Osteoblast (primary cell): ENCODE measurements around the gene TST. TPM values are rescaled to one million over a fixed set of nuclear protein-coding genes. Genes with fewer than 3 reads are reported as not detected.
A peak's percentile ranks its signal among the peaks of the same experiment; 100 is the strongest.

Experiments used
- DNase-seq: peaks from one replicate; pipeline ENCODE4 v3.0.0; 2011; ENCODE audit warnings: low spot score, mixed read lengths; ENCODE audit not compliant: insufficient read length; ENCODE audit errors: missing footprints
- H2AFZ ChIP-seq: 2 replicates; pipeline ENCODE4 v1.6.0; 2011; ENCODE audit warnings: mild to moderate bottlenecking, low read length
- H3K27ac ChIP-seq: 2 replicates; pipeline ENCODE4 v1.5.1; 2011; ENCODE audit warnings: mild to moderate bottlenecking, low read depth, low read length, moderate library complexity
- H3K27me3 ChIP-seq: 2 replicates; pipeline ENCODE4 v1.6.0; 2012; ENCODE audit warnings: mild to moderate bottlenecking, control low read depth, inconsistent platforms, low read length, moderate library complexity; ENCODE audit not compliant: insufficient read depth
- H3K36me3 ChIP-seq: 2 replicates; pipeline ENCODE4 v1.5.1; 2011; ENCODE audit warnings: mild to moderate bottlenecking, low read length, control low read depth, moderate library complexity; ENCODE audit not compliant: insufficient read depth
- H3K4me1 ChIP-seq: 2 replicates; pipeline ENCODE4 v1.5.1; 2011; ENCODE audit warnings: mild to moderate bottlenecking, low read length, control low read depth, moderate library complexity; ENCODE audit not compliant: insufficient read depth
- H3K4me2 ChIP-seq: 2 replicates; pipeline ENCODE4 v1.6.0; 2011; ENCODE audit warnings: mild to moderate bottlenecking, low read length; ENCODE audit not compliant: insufficient read depth
- H3K4me3 ChIP-seq: fragments of 200-600 bp; sonication (generic); 3 replicates; pipeline ENCODE4 v1.5.1; 2012; ENCODE audit warnings: mild to moderate bottlenecking, low read length, inconsistent platforms; ENCODE audit not compliant: insufficient read depth
- H3K79me2 ChIP-seq: 2 replicates; pipeline ENCODE4 v1.6.0; 2012; ENCODE audit warnings: mild to moderate bottlenecking, low read length, control low read depth, inconsistent platforms; ENCODE audit not compliant: insufficient read depth
- H3K9me3 ChIP-seq: 2 replicates; pipeline ENCODE4 v1.5.1; 2011; ENCODE audit warnings: low read depth, low read length, control low read depth
- H4K20me1 ChIP-seq: 2 replicates; pipeline ENCODE4 v1.6.0; 2012; ENCODE audit warnings: mild to moderate bottlenecking, low read length, control low read depth; ENCODE audit not compliant: insufficient read depth
- CTCF ChIP-seq: IDR thresholded peaks from 2 replicates; pipeline ENCODE4 v1.5.1; 2011; ENCODE audit warnings: mild to moderate bottlenecking, low read depth, low read length, moderate library complexity; ENCODE audit errors: extremely low read depth
- total RNA-seq: library from RNA; depleted of rRNA; stranded (reverse); fragments of >200 nt; gene quantifications from 2 replicates; pipeline ENCODE4 v1.2.3, GENCODE V29; 2012

TST gene
- total RNA-seq, 1 donor = 63.3 TPM

DNA sequence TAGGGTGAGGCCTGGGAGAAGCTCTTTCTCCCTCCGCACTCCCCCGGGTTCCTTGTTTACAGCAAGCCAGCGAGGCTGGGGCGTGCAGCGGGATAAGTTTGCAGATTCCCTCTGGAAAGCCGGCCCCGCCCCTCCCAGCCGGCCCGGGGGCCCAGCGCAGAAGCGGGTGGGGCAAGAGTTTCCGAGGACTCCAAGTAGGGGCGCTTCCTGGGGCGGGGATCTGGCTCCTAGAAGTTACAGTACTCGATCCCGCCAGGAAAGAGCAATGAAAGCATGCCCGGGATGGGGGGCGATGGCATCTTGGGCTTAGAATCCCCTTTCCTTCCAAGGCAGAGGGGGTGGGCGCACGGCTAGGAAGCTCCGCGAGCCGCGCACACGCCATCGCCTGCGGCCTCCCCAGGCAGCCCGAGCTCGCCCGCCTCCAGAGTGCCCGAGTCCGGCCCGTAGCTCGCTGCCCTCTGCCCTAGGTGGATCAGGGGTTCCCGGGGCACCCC is 385 bp downstream of the TST start:
- Histone ChIP-seq H3K9me3 (no peaks in the 10 kb centered on the region), H3K4me2 (peak overlapping the region; percentile 88), H3K36me3 (peaks cover 12% of the 10 kb centered on the region), H3K4me1 (peaks cover 12% of the 10 kb centered on the region), H3K79me2 (peaks cover 11% of the 10 kb centered on the region), H3K27ac (peak overlapping the region; percentile 51), H2AFZ (peak overlapping the region; percentile 85), H3K27me3 (no peaks in the 10 kb centered on the region), H3K4me3 (peak overlapping the region; percentile 88), H4K20me1 (peaks cover 32% of the 10 kb centered on the region)
- peak; percentile 95 for DNase-seq
- TF ChIP-seq CTCF = no peak

DNA sequence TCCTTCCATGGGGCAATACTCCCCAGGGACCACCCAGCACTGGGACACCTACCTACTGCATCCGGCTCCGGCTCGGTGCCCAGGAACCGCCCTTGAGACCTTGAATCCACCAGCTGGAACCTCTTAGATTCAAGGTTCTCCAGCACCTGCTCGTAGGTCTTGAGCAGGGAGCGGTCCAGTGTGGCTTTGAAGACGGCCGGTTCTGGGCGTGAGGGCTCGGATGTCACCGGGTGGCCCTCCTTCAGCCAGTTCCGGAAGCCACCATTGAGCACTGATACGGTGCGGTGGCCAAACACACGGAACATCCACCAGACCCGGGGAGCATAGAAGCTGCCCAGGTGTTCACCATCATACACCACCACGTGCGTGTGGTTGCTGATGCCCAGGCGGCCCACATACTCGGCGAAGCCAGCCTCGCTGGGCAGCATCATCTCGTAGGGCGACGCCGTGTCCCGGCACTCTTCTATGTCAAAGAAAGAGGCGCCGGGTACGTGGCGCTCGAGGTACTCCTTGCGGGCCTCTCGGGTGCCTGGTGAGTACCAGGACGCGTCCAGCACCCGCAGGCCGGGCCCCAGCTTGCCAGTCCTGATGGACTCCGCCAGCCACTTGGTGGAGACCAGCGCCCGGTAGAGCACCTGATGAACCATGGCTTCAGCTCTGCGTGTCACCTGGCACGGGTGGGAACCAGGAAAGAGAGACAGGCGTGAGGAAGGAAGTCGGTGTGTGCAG is 997 bp downstream of the TST start:
- Histone ChIP-seq H3K9me3 (no peaks in the 10 kb centered on the region), H4K20me1 (peaks cover 27% of the 10 kb centered on the region), H3K4me3 (peak overlapping the region; percentile 88), H3K4me2 (peak overlapping the region; percentile 88), H3K36me3 (peaks cover 12% of the 10 kb centered on the region), H3K4me1 (peaks cover 12% of the 10 kb centered on the region), H3K27ac (no peak overlapping the region), H3K27me3 (no peaks in the 10 kb centered on the region), H3K79me2 (peaks cover 11% of the 10 kb centered on the region), H2AFZ (peak overlapping the region; percentile 85)
- no peak for TF ChIP-seq CTCF
- DNase-seq = peak; percentile 45

DNA sequence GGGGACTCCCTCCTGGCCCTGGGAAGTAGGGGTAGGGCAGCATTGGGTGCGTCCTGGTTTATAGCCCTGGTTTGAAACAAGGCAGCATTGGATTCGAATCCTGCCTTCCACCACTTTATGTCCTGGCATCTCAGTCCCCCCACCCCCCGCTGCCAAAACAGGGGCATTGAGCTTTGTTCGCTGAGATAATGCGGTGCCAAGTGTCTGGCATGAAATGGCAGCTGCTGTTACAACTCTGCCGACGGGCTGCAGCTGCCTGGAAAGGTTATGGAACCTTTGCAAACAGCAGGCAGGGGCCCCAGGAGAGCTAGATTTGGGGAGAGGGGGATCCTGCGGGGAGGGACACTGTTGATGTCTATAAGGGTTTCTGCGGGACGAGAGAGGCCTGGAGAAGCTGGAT is 1.9 kb downstream of the TST start:
- peaks cover 11% of the 10 kb centered on the region for H3K79me2 ChIP-seq
- DNase-seq = peak; percentile 84
- peaks cover 26% of the 10 kb centered on the region for H4K20me1 ChIP-seq
- H3K27ac ChIP-seq = no peak overlapping the region
- peaks cover 12% of the 10 kb centered on the region for H3K36me3 ChIP-seq
- peak overlapping the region; percentile 88 for H3K4me2 ChIP-seq
- no peak for TF ChIP-seq CTCF
- H3K4me1 ChIP-seq = peaks cover 12% of the 10 kb centered on the region
- no peaks in the 10 kb centered on the region for H3K9me3 ChIP-seq
- no peak overlapping the region for H3K4me3 ChIP-seq
- no peak overlapping the region for H2AFZ ChIP-seq
- H3K27me3 ChIP-seq = no peaks in the 10 kb centered on the region

DNA sequence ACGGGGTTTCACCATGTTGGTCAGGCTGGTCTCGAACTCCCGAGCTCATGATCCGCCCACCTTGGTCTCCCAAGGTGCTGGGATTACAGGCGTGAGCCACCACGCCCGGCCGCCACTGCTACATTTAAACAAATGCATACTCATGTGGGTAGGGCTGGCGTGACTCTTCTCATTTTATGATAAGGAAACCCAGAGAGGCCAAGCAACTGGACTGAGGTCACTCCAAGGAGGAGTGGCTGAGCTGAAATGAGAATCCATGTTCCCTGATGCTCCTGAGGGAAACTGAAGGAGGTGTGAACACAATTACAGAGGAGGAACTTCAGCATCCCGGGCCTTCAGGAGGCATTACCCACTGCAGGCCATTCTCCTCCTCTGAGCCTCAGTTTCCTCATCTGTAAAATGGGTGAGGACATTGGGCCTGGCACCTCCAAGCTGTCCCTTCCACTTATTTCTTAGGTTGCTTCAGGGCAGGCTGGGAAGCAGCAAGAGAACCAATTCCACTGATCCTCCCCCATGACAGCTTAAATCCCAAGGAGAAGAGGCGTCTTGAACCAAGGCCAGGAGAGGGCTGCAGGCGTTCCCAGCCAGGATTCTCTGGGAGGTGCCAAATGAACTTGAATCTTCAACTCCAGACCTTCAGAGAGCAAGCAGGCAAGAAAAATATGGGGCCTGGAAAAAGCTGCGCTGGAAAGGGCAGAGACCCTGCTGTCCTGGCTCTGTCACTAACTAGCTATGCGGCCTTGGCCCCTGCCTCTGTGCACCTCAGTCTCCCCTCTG is 2.9 kb downstream of the TST start:
- Histone ChIP-seq H3K36me3 (peaks cover 12% of the 10 kb centered on the region), H3K4me1 (peaks cover 12% of the 10 kb centered on the region), H3K79me2 (peaks cover 11% of the 10 kb centered on the region), H4K20me1 (peaks cover 18% of the 10 kb centered on the region), H3K4me3 (no peak overlapping the region), H3K27me3 (no peaks in the 10 kb centered on the region), H3K27ac (no peak overlapping the region), H2AFZ (no peak overlapping the region), H3K4me2 (no peak overlapping the region), H3K9me3 (no peaks in the 10 kb centered on the region)
- no peak for TF ChIP-seq CTCF
- DNase-seq = peak; percentile 38
